Measurements from ENCODE around the gene MATN3. TPM values are rescaled to one million over a fixed set of nuclear protein-coding genes. Genes with fewer than 3 reads are reported as not detected.

Gene MATN3
- total RNA-seq, 1 experiment from 2014 or later, result 13.5 TPM

GRCh38 chr2:20050646-20051531 lies 38.4 kb upstream of the MATN3 start:
- Histone ChIP-seq H2AFZ (ENCODE audit: low read length) (no peak overlapping the region), H3K79me1 (ENCODE audit: insufficient read depth, low read depth, low read length, poor library complexity, severe bottlenecking) (no peaks in the 10 kb centered on the region), H3K4me2 (ENCODE audit: insufficient read depth, insufficient read length, low read length) (peak overlapping the region; percentile 93), H2BK15ac (ENCODE audit: low read depth, low read length) (no peak overlapping the region), H3K4me1 (ENCODE audit: insufficient read depth, low read length) (no peaks in the 10 kb centered on the region; the same call in none of the 2 replicates), H4K8ac (replicated peaks; ENCODE audit: insufficient read length, low read depth, low read length) (no peak overlapping the region), H3K18ac (ENCODE audit: insufficient read length, low read depth, low read length) (peak overlapping the region; percentile 69), H2BK5ac (ENCODE audit: insufficient read length, low read length) (no peak overlapping the region), H3K9me3 (ENCODE audit: control insufficient read depth, low read depth, low read length) (no peaks in the 10 kb centered on the region), H3K9ac (ENCODE audit: extremely low read depth, insufficient read length, low read length) (peak overlapping the region; percentile 86), H3K4ac (ENCODE audit: low read depth, low read length) (no peak overlapping the region), H3K56ac (ENCODE audit: insufficient read length, low read depth, low read length) (no peak overlapping the region), H2BK20ac (ENCODE audit: low read depth, low read length, poor library complexity, severe bottlenecking) (no peak overlapping the region), H3K14ac (ENCODE audit: insufficient read depth, low read length) (peak overlapping the region; percentile 66; the same call in 1 of the 2 replicates), H4K20me1 (ENCODE audit: control insufficient read depth, insufficient read depth, insufficient read length) (no peaks in the 10 kb centered on the region), H3K27me3 (ENCODE audit: insufficient read depth, low read length) (no peaks in the 10 kb centered on the region), H4K5ac (ENCODE audit: insufficient read length, low read depth, low read length) (no peak overlapping the region), H2AK5ac (ENCODE audit: insufficient read length, low read length) (no peak overlapping the region), H2BK12ac (ENCODE audit: insufficient read length, low read depth, low read length) (no peak overlapping the region), H3K23me2 (ENCODE audit: insufficient read length, low read depth, low read length, poor library complexity, severe bottlenecking) (peaks cover 8% of the 10 kb centered on the region), H3K23ac (ENCODE audit: insufficient read length, low read depth, low read length) (no peak overlapping the region), H4K91ac (ENCODE audit: insufficient read length, low read depth, low read length) (no peak overlapping the region), H3T11ph (ENCODE audit: low read length) (no peak overlapping the region), H2BK120ac (ENCODE audit: low read depth, low read length, poor library complexity, severe bottlenecking) (no peak overlapping the region), H3K79me2 (ENCODE audit: insufficient read depth, low read length) (peaks cover 27% of the 10 kb centered on the region; the same call in 1 of the 2 replicates), H3K27ac (ENCODE audit: insufficient read length, low read depth, low read length) (peak overlapping the region; percentile 6)
- TF ChIP-seq, protein P1, sequence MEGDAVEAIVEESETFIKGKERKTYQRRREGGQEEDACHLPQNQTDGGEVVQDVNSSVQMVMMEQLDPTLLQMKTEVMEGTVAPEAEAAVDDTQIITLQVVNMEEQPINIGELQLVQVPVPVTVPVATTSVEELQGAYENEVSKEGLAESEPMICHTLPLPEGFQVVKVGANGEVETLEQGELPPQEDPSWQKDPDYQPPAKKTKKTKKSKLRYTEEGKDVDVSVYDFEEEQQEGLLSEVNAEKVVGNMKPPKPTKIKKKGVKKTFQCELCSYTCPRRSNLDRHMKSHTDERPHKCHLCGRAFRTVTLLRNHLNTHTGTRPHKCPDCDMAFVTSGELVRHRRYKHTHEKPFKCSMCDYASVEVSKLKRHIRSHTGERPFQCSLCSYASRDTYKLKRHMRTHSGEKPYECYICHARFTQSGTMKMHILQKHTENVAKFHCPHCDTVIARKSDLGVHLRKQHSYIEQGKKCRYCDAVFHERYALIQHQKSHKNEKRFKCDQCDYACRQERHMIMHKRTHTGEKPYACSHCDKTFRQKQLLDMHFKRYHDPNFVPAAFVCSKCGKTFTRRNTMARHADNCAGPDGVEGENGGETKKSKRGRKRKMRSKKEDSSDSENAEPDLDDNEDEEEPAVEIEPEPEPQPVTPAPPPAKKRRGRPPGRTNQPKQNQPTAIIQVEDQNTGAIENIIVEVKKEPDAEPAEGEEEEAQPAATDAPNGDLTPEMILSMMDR (conservative IDR thresholded peaks at IDR 0.05), result peak; percentile 20; the same call in 1 of the 3 replicates
- Mint-ChIP-seq H3K9me3 (no peaks in the 10 kb centered on the region), H3K27me3 (ENCODE audit: low read depth) (peaks cover 2% of the 10 kb centered on the region), H3K4me1 (peaks cover 20 to 29% of the 10 kb centered on the region in 2 experiments), H3K36me3 (ENCODE audit: insufficient read depth in 1 of 3, low read depth in 3 of 3) (peaks cover 0 to 12% (median 6%) of the 10 kb centered on the region in 3 experiments; a peak in 3 of 7 replicates), H3K27ac (no peak overlapping the region; a peak in 2 of 7 replicates), H3K4me3 (no peak overlapping the region)
- no CpG with 5 or more reads among the region's 47 CpGs for WGBS (ENCODE audit: extremely low coverage, insufficient read length, low lambda C conversion rate)
- DNase-seq, result peak; percentile 57

Measured in H9 (cell line).